ENCODE measurements around the gene SNED1.

SNED1 gene

DNA sequence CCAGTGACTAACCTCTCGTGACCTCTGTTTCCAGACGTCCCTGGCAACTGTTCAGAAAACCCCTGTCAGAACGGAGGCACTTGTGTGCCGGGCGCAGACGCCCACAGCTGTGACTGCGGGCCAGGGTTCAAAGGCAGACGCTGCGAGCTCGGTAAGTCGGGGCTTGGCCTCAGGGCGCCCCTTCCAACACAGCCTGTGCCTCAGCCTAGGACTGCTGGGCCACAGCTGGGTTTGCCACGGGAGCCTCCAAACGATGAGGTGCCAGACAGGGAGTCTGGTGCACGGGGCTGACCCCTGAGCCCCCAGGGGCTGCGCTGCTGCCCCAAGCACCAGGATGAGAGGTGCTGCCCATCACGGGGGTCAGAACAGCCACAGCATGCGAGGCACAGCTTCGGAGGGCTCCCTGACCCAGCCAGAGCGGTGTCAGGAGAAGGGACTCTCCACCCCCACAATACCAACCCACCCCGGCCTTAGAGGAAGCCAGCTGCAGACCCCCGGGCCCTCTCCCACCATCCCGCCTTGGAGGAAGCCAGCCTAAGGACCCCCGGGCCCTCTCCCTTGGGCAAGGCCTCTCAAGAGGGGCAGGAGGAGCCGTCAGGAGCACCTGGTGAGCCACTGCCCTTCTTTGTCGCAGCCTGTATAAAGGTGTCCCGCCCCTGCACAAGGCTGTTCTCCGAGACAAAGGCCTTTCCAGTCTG lies 83.4 kb downstream of the SNED1 start:
- H3K4me3 ChIP-seq (ENCODE audit: low read length): no peak overlapping the region
- no peak for TF ChIP-seq CTCF (conservative IDR thresholded peaks at IDR 0.05; ENCODE audit: low read depth, low read length)
- DNase-seq (ENCODE audit: low read depth): no peak

- no peak overlapping the region for H3K4me3 ChIP-seq (ENCODE audit: low read length)
- DNase-seq (ENCODE audit: low read depth): no peak
- no peak for TF ChIP-seq CTCF (conservative IDR thresholded peaks at IDR 0.05; ENCODE audit: low read depth, low read length)
Observed at GRCh38 chr2:241082341-241083090, 84.1 kb downstream of the SNED1 start.

DNA sequence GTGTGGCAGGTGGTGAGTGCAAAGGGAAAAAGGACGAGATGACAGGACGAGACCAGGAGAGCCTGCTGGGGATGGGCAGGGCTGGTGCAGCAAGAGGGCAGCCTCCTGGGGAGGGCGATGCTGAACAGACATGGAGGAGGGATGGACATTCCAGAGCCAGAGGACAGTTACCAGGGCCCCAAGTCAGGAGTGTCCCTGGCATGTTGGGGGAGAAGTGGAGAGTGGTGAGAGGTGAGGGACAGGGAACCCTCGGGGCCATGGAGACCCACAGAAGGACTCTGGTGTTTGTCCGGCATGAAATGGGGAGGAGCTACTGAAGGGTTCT lies 84.6 kb downstream of the SNED1 start:
- no peak for TF ChIP-seq CTCF (conservative IDR thresholded peaks at IDR 0.05; ENCODE audit: low read depth, low read length)
- DNase-seq (ENCODE audit: low read depth): no peak
- no peak overlapping the region for H3K4me3 ChIP-seq (ENCODE audit: low read length)

DNA sequence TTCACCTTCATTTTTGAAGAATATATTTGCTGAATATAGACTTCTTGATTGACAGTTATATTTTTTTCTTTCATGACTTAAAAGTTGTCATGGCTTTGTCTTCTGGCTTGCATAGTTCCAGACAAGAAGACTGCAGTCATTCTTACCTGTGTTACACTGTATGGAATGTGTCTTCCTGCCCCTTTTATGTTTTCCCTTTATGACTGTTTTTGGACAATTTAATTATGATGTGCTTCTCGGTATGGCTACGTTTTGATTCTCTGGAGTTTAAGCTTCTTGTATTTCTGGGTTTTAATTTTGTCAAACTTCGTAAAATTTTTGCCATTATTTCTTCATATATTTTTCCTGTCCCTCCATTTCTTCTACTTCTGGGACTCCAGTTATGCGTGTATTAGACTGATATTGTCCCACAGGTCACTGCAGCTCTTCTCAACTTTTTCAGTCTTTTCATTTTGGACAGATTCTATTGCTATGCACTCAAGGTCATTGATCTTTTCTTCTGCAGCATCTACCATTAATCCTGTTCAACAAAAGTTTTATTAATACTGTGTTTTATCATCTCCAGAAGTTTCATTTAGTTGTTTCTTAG lies 86.5 kb downstream of the SNED1 start:
- H3K4me3 ChIP-seq (ENCODE audit: low read length): no peak overlapping the region
- DNase-seq (ENCODE audit: low read depth): no peak
- TF ChIP-seq CTCF (conservative IDR thresholded peaks at IDR 0.05; ENCODE audit: low read depth, low read length): no peak

GRCh38 chr2:241087420-241088268 lies 89.2 kb downstream of the SNED1 start:
- H3K4me3 ChIP-seq (ENCODE audit: low read length): no peak overlapping the region
- TF ChIP-seq CTCF (conservative IDR thresholded peaks at IDR 0.05; ENCODE audit: low read depth, low read length): no peak
- no peak for DNase-seq (ENCODE audit: low read depth)

DNA sequence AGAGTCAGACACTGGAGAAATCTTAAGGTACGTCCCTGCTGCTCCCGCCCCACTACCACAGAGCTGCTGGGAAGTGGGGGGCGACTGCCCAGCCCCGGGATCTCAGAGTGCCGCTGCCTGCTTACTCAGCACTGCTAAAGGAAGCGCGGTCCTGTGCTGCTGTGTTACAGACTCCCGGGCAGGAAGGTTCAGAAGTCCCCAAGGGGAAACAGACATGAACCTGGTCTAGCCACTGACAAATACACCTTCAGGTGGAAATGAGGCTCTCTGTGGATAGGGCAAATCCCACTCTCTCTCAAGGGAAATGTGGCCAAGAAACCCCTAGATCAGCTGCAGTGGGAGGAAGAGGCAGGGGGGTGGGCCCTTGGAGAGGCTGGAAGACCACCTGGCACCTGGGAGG lies 90.0 kb downstream of the SNED1 start:
- no peak for TF ChIP-seq CTCF (conservative IDR thresholded peaks at IDR 0.05; ENCODE audit: low read depth, low read length)
- DNase-seq (ENCODE audit: low read depth): no peak
- H3K4me3 ChIP-seq (ENCODE audit: low read length): no peak overlapping the region
